Stimulated activated CD8-positive, alpha-beta memory T cell treated with anti-CD3 and anti-CD28 coated beads, Interleukin-2, amount 100 ng/mL, for 1 hour (primary cell): ENCODE measurements around the gene ZNF385A.

ENCODE experiments used
- DNase-seq, 2 donors: peaks; one replicate each; pipeline ENCODE4 v3.0.0-alpha.2; 2020; ENCODE audit warnings: low read depth in 2 of 2

The ZNF385A gene

DNA sequence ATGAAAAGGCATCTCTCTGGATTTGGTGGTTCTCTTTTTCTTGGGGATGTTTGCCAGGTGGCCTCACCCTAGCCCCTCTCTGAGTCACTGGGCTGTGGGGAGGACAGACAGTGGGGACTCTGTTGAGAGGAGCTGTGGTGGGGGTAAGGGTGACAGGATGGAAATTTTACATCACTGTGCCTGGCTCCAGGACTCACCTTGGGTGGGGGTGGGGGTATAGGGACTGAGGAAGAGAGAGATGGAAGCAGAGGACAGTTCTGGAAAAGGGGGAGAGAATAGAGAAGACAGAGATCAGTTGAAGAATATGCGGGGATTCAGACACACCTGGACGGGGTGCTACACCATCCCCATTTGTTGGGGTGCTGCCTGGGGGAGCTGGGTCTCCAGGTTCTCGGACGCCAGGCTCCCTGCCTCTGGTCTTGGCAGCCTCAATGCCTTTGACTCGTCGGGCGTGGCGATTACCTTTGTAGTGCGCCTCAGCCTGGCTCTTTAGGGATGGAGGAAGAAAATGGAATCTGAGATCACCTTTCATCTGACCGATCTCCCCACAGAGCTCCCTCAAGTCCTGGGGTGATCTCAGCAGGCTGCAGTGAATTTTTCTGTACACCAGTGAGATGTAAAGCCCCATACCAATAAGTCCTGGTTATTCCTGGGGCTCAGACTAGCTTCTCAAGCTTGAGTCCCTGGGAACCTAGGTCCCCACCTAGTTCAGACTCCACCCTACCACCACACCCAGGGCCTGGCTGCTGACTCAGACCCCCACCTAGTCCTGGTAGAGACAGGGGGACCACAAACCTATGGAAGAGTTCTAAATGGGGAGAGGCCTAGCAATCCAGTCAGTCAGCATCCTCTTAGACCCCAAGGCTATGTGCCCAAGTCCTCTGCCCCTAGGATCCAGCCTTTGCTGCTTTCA, 10.6 kb downstream of the ZNF385A start:
- no peak for DNase-seq

DNA sequence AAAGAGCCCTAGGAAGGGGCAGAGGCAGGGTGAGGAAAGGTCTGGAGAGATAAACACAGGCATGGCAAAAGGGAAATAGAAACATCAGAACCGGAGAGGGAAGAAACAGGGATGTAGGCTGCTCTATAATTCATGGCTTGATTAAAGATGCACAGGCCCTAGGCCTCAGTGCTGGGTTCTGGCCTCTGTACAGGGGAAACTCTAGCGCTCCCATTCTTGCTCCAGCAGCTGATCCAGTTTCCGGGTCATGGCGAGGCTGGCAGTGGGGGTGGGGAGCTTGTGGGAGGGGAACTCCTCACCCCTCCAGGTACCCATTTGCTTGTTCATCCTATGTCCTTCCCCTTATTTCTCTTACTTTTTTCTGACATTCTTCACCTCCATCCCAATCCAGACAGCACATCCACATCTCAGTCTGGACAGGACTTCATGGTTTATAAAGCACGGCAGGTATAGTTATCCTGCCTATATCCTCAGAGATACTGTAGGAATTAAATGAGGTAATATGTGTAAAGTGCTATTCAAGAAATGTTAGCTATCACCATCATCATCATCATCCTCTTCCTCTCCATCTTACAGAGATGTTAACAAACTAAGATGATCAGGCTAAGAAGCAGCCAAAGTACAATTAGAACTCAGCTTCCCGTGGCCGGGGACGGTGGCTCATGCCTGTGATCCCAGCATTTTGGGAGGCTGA, 12.3 kb downstream of the ZNF385A start:
- DNase-seq: no peak

DNA sequence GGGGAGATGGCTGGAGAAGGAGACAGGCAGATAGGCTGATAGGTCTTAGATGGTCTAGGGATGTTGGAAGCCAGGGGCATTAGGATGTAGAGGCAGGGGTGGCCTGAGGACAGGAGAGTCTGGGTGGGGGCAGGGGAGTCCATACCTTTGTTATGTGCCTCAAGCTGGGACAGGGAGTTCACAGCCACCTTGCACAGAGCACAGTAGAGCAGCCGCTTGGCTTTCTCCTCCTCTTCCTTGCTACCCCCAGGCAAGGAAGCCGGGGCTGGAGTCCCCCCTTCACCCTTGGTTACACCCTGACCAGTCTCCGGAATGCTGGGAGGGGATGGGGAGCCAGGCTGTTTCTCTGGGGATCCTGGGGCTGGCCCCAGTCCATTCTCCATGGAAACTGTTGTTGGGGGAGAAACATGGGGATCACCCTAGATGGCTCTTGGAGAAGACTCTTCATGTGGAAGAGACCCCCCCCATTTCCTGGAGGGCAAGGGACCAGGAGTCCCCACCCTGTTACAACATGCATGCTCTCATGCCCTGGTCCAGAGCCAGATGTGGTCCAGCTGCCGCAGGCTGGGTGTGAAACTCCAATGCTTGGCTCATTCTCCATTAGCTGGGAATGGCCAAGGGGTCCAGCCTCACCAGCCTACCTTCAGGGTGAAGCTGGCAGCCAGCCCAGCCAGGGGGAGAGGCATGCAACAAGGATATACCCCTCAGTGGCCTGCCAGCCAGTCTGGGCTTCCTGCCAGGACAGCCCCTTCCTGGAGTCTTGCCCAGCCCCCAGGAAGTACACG, 13.0 kb downstream of the ZNF385A start:
- DNase-seq: no peak

DNA sequence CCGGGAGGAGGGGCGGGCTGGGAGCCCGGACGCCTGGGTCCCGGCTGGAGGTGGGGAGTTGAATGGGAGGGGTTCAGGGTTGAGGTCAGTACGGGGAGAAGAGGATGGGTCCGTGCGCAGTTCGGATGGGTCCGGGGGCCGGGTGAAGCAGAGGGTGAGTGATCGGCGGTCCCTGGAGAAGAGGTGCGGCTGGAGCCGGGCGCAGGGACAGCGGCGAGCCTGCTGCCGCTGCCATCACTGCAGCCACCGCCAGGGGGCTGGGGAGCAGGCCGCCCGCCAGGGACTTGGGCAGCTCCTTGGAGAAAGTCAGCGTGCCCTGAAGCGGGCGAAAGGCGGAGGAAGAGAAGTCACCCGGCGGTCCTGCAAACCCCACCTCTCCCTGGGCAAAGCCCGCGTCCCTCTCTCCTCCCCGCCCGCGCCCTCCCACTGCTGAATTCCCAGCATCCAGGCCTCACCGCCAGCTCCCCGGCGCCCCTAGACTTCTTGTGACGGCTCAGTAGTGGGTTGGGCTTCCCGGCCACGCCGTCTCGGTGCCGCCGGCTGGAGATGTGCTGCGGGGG, 14.3 kb downstream of the ZNF385A start:
- no peak for DNase-seq

DNA sequence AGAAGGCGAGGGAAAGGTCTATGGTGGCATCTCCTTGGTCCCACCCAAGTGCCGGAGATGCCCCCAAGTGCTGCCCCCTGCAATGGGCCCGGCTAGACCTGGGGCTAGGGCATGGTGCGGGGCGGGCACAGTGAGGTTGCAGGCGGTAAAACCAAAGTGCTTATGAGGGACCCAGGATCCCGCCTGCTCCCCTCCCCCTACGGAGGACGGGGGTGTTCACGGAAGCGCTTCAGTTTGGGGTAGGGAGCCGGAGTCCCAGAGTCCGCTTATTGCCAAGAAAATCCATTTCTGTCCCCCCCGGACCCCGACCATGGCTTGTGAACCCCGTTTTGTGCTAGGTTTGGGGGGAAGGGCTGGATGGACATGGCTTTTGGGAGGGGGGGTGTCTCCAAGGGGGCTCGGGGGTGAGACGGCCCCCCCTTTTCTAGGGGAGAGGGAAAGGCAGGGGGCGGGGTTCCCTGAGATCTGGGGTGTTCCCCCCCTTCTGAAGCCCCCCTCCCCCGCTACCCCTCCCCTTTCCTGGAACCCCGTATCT, 14.9 kb downstream of the ZNF385A start:
- no peak for DNase-seq

DNA sequence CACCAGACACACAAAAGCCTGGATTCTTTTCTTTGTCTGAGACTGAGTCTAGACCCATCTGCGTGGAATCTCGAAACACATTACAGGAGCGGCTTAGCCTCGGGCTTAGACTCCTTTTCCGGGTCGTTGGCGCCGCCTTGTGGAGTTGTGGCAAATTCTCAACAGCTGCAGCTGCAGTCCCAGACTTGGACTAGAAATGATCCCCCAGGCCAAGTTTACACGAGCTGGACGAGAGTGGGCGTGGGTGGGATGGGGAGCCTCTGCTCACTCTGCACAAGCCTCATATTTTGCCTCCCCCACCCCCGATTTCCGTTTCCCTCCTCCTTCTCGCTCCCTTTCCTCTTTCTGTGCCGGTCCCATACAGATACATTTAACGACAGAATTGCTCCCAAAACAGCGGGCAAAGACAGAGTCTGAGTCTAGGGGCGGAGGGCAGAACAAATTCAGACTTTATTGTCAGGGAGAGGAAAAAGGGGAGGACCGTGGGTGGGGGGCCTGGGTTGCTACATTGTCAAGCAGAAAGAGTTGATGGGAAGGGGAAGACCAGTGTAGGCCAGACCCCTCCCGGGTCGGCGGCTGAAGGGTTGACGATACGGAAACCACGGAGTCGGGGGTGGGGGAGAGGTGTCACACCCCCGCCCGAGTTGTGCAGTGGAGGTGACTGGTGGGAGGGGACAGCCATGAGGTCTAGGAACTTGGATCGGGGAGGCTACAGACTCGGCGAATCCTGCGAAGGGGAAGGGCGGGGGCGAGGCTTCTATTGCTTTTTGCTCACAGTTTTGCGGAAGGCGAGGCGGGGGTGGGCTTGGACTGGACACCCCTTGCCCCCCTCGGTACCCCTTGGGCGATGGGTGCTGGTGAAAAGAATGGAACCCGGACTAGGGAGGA, 15.6 kb downstream of the ZNF385A start:
- DNase-seq: peak; percentile 80 to 85

DNA sequence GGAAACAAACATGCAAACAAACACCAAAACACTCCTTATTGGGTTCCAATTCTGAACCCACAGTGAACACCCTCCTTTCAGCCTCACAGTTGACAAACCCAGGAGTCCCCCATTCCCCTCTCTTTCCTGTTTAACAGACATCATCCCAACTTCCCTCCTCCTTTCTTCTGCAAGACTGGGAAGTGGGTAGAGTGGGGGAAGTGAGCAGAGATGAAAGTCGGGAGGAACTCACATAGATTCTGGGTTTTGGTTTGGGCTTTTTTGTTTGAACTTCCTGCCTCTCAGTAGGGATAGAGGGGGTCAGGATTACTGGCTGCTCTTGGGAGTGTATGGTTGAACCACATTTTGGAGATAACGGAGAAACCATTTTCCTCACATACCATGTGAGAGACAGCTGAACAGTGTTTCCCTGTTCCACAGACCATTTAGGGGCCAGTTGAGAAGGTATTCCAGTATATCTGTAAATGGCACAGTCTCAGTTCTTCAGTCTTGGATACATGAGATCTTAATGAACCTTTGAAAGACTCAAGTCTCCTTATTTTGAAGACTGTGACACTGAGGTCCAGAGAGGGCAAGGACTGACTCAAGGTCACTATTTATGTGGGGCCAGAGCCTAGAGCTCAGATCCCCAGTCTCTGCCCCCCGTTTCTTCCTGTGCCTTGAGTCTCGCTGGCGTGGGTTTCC, 16.4 kb downstream of the ZNF385A start:
- DNase-seq: no peak

DNA sequence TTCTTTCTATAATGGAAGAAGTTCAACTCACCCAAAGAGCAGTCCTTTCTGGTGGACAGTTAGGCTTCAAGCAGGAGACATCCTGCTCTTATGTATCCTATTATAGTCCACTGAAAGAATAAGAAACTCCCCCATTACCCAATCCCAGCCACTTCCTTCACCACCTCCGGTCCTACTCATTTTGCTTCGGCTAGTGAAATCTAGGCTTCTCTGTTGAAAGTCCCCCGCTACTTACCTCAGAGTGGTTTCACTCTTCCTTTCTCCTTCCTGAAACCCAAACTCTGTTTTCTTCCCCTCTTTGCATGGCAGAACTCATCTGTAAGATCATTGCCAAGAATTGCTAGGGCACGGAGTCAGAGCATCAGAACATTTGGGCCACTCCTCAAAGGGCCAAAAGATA, 20.1 kb downstream of the ZNF385A start, which contains the start of gene GPR84:
Gene GPR84, minus strand, starts transcription at position 74 of the 400 bp plus-strand sequence. CDS start 635 bp downstream, outside the sequence.
- DNase-seq: no peak

DNA sequence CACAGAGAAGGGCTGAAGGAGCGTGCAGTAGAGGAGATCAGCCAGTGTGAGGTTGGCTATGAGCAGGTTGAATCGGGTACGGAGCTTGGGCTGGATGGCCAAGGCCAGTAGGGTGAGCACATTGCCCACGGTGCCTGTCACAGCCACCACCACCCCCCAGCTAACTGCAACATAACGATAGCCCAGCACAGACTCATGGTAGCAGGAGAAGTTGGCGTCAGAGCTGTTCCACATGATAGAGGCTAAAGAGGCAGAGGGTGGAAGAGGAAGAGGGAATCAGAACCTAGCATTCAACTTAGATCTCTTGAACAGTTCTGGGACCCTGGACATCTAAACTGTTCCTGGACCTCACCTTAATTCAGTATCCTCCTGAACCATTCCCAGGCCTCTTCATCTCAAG, 20.9 kb downstream of the ZNF385A start:
- DNase-seq: no peak

DNA sequence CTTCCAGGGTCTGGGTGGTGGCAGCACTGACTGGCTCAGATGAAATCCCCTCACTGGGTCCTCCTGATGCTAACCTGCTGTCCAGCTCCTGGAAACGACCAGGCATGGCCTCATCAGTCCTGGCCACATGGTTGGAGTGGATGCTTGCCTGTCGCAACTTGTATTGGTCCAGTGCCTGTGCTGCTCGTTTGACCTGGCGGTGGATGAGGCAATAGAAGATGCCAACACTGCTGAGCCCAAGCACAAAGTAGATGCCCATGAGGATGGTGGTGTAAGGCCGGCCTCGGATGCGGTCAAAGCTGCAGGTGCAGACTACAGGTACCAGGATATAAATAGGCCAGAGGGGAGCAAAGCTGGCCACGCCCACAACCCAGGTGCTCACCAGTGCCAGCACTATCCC, 21.5 kb downstream of the ZNF385A start:
- DNase-seq: no peak

DNA sequence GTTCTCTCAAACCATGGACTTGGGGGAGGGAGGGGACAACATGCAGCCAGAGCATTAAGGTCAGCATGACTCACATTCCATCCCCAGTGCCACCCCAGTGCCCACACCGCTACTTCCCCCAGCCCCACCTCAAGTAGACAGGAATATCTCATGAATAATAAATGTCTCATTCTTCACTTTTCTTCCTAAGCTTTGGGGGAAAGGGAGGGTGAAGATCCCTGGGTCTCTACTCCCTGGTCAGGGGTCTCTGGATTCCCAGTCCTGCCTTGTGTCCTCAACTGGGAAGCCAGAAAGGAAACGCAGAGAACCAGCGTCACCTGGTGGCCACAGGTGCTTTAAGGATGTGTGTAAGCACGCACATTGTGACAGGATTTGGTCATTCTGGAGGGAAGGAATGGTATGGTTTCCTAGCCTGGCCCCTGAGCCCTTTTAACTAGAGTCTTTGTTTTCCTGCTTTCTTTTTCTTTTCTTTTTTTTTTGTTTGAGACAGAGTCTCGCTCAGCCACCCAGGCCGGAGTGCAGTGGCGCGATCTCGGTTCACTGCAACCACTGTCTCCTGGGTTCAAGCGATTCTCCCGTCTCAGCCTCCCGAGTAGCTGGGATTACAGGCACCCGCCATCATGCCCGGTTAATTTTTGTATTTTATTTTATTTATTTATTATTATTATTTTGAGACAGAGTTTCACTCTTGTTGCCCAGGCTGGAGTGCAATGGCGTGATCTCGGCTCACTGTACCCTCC, 23.6 kb downstream of the ZNF385A start:
- DNase-seq: no peak

DNA sequence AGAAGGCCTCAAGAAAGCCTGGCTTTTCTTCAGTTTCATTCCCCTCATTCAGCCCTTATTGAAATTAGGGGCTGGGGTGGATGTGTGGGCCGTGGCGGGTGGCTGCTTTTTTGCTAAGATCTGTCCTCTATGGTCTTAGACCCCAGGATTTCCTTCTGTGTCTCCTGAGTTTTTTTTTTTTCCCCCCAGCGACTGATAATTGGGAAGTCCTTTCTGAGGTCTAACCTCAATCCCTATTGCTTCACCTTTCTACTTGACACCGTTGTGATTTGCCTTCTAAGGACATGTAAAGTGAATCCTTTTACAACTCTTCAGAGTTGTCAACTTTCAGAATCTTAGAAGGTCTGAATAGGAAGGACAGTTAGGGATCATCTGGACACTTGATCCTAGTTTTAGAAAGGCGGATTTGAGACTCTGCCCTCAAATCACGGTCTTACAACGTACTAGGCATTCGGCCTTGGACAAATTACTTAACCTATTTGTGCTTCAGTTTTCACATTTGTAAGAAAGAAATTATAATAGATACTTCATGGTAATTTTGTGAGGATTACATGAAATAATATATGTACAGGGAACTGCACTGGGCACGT, 24.7 kb downstream of the ZNF385A start:
- no peak for DNase-seq

DNA sequence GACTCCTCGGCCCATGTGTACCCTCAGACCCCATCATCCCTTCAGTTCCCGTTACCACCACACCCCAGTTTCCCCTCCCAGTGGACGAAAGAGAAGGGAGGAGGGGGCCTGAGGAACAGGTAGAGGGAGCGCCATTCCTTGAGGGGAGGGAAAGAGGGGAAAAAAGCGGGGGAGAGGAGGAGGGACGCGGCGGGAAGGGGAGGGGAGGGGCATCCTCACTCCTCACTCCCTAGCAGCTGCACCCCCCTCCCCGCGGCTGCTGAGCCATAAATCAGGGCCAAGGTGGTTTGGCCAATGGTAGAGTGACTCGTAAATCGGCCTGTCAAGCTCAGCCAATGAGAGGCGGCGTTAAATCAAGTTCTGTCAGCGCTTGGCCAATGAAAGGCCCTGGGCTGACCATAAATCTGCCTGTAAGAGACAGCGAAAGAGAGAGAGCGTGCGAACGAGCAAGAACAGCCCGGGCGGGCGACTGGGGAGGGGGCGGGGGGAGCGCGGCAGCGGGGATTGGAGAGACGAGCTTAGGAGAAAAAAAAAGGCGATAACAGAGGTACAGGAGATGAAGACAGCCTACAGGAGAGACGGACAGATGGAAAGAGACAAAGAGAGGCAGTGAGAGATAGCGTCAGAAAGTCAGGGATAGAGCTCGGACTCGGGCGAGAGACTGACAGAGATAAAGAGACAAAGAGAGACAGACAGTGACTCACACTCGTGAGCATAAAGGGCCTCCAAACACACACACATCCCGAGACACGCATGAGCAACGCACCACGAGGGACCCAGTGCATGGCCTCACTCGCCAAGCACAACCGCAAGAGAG, 25.4 kb downstream of the ZNF385A start:
- peak; percentile 79 to 85 for DNase-seq

DNA sequence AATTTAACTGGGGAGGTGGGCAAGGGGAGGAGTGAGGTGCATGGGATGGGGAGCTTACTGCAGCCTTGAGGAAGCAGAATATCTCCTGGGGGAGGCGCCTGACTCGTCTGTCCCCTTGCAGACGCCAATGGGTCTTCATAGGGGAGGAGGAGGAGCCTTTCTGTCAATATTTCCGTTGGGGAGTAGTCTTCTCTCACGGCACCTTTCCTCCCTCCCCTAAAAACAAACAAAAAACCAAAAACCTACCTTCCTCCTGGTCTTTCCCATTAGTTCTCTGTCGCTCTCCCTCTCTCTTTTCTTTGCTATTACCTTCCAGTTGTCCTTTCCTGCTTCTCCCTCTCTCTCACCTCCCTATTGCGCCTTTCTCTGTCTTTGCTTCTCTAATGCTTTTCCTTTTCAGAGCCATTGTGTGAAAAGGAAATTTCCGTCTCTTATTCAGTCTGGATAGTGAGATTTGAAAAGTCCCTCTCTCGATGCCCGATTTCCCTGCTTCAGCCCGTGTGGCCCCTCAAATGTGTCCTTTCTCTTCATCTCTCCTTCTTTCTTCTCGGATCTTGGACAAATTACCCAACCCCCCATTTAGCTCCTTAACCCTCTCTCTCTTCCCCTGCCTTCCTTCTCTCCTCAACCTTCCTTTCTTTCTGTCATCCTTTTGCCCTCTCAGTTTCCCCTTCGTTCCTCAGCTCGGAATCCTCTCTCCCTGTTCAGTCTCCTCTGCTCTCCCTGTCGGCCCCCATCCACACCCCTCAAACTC, 26.2 kb downstream of the ZNF385A start:
- DNase-seq: no peak

DNA sequence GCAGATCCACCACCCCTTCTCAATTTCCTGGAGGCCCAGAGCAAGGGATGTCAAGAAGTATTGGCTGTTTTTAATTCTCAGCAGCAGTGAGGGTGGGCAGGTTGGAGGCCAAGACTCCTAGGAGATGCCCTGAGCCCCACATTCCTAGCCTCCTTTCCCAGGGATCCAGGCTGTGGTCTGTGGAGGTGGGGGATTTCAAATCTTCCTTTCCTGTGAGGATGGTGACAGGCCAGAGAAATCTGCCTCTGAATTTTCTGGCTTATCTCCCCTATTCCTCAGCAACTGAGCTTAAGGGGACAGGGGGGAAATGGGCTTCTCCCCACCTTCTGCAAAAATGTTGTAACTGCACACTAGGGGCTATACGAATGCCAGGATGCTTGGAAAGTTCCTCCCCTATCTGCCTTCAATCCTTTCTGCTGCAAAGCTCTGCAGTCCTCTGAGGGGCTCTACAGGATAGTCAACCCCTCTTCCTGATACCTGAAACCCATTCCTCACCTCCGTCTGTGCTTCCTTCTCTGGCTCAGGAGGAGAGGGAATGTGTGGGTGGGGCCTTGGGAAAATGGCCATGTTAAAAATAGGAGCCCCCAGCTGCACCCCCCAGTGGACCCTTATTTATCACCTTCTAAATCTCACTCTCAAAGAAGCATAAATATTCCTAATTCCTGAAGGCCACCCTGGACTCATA, 26.9 kb downstream of the ZNF385A start:
- no peak for DNase-seq

DNA sequence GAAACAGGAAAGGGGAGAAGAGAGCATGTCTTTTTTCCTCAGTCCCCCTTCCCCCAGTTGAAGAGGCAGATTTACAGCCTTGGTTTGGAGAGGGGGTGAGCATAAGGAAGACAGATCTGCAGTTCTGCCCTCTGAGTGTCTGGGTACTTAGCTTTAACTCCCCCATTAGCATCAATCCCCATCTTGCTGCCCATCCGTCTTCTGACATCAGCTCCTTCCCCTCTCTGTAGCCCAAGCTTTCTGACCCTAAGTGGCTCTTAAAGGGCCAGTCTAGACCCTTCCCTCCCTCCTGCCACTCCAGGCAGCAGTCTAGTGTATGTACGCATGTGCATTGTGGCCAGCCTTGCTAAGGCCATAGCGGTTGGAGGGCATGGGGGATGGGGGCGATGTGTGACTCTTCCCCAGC, 27.6 kb downstream of the ZNF385A start:
- DNase-seq: no peak

DNA sequence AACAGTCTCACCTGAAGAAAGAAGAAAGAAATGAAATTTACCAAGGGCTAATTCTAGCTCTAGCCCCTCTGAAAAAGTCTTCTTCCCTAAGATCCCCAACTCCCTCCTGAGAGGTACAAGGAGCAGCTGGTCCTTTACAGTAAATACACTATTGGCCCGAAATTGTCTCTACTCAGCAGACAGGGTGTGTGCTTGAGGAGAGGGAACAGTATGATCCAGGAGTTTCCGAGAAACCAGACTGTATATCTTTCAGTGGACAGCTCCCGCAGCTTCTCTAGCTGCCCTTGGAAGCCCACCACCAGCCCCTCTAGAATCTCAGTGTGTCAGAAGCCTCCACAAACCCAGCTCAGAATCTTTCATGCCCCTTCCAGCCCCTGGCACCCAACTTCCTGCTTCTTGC, 28.3 kb downstream of the ZNF385A start:
- DNase-seq: no peak
